NCI-H2081 treated with DMSO at 0.1 percent for 48 hours (cell line): ENCODE measurements around the gene SERPINA5.

Source experiments
- DNase-seq: peaks from one replicate; lab custom pipeline; 2025; lab: John Stamatoyannopoulos, UW

Gene SERPINA5

DNA sequence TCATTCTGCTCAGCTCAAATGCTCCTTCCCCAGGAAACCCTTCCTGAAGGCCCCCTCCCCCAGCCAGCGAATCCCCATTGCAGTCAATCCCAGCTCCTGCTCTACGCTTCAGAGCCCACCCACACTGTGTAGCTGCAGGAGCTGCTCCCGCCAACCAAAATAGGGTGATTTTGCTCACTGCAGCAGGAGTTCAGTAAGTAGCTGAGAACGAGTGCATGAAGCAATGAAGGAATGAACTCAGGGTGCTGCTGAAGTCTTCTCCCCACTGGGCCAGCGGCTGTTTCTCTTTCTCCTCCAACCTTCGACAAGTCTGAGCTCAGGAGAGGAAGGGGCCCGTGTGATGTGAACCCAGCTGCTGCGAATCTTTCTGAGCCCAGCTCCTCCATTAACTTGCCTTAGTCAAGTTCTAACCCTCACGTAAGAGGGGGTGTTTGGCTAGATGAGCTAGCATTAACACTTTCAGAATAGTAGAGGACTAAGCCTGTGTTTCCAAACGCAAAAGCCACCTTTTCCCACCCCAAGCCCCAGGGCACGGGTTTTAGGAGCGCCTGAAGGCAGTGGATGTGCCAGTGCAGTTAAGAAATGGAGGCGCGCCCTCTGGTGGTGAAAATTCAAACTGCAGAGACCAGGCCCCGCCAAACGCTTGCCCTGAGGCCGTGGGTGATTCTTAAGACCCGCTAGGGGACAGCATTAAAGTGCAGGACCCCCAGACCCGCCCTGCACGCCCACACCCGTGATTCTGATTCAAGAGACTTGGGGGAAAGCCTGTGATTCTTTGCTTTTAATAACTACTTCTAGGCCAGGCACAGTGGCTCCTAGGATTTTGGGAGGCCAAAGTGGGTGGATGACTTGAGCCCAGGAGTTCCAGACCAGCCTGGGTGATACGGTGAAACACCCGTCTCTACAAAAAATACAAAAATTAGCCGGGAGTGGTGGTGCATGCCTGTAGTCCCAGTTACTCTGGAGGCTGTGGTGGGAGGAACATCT is 31.9 kb upstream of the SERPINA5 start:
- no peak for DNase-seq

DNA sequence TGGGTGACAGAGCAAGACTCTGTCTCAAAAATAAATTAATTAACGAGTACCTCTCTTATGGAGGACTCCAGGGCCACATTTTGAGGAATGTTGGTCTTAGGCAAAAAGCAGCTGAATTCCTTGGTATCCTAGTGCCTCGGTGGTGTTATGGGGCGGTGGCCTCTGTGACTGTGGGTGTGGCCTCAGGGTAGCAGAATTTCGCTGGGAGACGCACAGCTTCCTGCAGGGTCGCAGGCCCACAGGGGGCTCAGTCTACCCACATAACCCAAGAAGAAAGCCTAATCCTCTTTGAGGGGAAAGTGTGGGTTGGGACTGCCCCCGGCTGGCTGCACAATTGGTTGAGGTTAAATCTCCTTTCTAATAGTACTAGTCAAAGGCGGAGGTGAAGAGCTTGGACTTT is 31.2 kb upstream of the SERPINA5 start:
- no peak for DNase-seq

DNA sequence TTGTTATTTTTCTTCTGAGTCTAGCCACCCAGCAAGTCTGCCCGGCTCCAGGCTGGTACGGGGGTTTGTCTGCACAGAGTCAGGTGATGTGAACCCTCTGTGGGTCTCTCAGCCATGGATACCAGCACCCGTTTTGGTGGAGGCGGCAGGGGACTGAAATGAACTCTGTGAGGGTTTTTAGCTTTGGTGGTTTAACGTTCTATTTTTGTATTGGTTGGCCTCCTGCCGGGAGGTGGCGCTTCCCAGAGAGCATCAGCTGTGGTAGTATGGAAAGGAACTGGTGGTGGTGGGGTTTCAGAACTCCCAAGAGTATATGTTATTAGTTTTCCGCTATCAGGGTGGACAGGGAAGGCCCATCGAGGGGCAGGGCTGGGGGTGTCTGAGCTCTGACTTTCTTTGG is 25.2 kb upstream of the SERPINA5 start:
- DNase-seq: no peak

DNA sequence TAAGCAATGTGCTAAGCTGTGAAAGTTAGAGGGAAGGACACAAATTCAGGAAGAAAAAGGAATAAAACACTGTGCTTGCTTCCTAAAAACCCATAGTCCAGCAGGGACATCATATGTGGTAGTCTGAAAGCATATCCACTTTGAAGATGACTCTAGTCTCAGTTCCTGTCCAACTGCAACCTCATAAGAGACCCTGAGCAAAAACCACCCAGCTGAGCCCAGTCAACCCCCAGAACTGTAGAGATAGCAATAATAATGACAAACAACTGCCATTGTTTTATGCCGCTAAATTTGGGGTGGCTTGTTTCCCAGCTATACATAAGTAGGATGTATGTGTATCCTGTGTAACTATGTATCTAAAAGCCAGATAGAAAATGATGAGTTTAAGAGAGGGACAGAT is 23.9 kb upstream of the SERPINA5 start:
- DNase-seq: no peak

DNA sequence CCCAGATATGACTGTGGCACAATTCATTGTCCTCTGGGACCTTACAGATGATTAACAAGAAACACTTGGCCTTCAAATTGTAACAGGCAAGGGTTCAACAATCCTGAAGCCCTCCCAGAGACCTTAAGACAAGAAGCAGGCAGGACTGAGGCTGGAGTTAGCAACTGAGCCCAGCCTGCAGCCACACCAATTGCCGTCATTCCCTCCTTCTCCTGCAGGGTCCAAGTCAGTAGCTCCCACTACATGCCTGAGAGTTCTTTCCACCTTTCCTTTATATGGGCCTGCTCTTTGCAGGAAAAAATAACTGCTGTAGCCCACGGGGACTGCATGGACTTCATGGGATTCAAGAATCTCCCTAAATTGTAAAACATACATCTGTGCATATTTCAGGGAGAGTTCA is 22.4 kb upstream of the SERPINA5 start:
- no peak for DNase-seq

DNA sequence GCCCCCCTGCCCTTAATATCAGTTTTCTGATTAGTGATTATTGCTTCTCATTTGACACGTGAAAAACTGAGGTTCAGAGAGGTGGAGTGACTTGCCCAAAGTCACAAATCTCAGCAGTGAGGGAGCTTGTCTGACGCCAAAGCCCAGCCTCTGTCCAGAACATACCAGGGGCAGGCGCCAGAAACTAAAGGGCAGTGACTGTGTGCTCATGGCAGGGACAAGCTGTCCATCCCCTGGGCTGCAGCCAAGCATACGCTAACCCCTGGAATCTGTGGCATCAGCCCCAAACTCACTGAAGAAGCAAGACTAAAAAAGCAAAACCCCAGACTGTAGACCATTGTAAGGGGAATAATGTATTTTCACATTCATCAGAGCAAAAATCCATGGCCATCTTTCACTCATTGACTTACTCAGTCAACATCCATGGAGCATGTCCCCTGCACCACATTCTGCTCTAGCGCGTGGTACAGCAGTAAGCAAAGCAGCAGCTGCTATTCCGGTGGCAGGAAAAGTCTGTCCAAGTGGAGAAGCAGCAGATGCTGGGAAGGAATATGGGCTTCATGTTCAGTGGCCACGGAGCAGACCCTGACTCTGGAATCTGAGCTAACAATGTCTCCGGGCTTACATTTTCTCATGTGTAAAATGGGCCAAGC is 21.5 kb upstream of the SERPINA5 start:
- no peak for DNase-seq

DNA sequence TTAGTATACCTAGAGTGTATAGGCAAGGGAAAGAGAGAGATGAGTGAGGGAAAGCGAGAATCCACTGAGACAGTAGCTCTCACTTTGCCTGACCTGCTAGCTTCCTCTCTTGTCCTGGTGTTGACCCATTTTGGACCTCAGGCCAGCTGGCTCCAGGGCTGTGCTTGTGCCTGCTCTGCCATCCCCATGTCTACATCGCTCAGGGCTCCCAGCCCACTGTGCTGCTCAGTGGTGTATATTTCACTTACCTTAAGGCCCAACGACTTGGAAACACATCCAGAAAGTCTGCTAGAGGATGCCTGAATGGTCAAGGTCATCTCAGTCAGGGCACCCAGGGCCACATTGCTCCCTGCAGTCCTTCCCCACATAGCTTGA is 20.9 kb upstream of the SERPINA5 start:
- DNase-seq: no peak

DNA sequence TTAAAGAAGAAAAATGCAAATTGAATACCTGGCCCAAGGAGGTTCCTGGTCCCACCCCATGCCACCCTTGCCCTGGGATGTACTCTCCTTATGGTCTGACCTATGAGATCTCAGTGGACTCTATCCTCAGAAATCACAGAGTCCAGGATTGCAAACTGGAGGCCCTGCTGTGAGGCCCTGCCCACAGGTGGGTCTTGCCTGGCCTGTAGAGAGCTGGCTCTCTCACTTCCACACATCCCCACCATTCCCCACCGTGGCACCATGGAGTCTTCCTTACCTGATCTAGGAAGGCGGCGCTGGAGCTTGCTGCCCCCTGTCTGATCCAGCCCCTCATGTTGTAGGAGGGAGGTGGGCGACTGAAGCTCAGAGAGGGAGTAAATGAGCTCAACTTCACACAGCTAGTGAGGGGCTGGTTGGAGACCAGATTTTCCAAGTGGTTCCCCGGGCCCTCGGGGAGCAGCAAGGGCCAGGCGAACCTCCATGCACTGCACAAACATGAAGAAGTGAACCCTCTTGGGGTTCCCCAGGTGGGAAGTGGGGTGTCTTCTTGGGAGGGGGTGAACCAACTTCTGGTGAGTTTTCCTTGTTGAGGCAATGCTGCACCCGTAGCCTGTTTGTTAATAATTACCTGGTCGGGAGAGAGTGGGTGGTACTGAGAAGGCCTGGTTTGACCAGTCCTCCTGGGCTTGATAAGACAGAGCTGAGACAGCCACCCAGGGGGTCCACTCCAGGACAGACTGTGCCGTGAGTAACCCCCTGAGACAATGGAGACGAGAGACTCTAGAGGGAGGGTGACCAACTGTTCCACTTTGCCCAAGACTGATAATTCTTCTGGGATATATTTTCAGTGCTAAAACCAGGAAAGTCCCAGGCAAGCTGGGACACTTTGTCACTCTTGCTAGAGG is 20.2 kb upstream of the SERPINA5 start, which contains the start of gene SERPINA4:
SERPINA4 (plus strand) TSS at position 692 of the 905 bp plus-strand sequence. CDS start 2,041 bp downstream, outside the sequence.
- no peak for DNase-seq

DNA sequence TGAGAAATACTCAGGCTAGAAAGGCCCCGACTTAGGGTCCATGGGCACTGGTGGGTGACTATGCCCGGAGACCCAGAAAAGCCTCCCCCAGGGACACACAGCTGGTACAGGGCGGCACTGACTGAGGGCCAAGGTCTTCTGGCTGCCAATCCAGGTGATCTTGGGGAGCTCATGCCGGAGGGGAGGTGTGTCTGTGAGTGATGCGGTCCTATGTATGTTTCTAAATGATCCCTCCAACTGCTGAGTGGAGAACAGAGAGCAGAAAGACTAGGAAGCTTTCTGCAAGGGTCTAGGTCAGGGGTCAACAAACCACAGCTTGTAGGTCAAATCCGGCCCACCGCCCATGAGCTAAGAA is 19.6 kb upstream of the SERPINA5 start:
- DNase-seq: no peak

DNA sequence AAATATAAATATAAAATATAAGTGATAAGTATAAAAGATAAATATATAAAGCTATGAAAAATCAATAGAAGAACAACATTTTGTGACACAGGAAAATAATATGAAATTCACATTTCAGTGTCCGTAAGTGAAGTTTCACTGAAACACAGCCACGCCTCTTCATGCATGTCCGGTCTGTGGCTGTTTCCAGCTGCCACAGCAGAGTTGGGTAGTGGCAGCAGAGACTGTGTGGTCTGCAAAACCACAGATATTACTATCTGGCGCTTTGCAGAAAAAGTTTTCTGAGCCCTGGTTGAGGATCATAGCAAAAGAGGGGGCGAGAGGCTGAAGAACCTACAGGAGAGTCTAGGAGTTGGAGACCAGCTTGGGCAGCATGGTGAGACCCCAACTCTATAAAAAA is 19.2 kb upstream of the SERPINA5 start:
- DNase-seq: no peak

DNA sequence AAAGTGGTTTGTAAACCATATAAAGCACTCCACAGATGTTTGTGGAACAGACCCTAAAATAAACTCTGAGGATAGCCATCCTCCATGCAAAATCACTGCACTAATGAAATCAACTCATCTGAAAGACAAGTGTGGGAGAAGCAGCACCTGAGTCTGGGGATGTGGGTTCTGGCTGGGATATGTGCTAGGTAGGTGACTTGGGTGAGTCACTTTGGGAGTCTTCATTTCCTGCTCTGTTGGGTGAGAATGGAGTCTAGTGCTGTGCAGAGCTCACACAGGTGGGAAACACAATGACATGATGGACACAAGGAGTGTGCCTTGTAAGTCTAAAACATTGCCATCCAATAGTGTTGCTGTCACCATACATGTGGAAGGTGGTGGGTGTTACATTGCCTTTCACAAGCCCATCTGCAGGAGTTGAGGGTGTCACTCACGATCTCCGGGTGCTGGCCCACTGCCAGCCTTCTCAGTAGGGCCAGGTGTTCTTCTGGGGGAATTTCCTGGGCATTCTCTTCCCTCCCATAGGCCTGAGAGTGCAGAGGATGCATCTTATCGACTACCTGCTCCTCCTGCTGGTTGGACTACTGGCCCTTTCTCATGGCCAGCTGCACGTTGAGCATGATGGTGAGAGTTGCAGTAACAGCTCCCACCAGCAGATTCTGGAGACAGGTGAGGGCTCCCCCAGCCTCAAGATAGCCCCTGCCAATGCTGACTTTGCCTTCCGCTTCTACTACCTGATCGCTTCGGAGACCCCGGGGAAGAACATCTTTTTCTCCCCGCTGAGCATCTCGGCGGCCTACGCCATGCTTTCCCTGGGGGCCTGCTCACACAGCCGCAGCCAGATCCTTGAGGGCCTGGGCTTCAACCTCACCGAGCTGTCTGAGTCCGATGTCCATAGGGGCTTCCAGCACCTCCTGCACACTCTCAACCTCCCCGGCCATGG is 18.0 kb upstream of the SERPINA5 start:
- DNase-seq: no peak

DNA sequence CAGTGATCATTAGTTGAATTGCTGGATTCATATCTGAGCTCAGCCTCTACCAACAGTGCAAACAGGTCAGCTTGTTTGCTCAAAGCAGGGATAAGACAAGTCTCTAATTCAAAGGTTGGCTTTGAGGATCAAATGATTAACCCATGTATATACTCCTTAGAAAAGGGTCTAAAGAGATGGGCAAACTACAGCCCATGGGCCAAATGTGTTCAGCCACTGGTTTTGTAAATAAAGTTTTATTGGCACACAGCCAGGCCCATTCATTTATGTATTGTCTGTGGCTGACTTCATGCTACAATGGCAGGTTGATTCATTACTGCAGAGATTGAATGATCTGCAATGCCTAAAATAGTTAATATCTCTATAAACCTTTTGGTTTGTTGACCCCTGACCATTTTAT is 16.8 kb upstream of the SERPINA5 start:
- DNase-seq: no peak

DNA sequence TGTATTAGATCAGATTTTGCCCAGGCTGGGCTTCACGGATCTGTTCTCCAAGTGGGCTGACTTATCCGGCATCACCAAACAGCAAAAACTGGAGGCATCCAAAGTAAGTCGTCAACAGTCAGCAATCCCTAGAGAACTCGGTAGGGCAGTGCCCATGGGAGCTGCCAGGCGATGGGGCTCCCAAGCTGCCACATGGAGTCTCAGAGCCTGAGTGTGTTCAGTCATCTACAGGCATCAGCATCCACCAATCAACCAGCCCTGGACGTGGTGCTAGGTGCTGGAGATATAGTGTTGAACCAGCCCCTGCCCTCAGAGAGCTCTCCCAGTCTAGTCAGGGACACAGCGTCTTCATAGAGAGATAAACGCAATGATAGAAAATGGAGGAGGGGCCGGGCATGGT is 13.0 kb upstream of the SERPINA5 start:
- no peak for DNase-seq

DNA sequence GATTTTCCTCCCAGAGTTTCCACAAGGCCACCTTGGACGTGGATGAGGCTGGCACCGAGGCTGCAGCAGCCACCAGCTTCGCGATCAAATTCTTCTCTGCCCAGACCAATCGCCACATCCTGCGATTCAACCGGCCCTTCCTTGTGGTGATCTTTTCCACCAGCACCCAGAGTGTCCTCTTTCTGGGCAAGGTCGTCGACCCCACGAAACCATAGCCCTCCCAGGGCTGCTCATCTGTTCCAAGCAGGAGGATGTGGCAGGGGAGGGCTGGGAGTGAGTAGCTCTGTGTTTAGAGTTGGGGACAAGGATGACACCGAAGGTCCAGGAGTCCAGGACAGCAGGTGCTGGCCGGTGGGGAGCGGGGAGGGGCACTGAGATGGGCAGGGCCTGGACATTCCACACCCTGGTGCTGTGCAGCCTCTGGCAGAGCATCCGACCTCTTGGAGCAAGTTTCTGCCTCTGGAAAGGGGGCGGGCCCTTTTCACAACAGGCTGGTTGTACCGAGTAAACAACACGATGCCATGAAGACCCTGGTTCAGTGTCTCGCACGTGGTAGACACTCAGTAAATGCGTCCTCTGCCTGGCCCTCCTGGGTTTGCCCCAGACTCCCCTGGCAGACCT is 11.7 kb upstream of the SERPINA5 start:
- no peak for DNase-seq

DNA sequence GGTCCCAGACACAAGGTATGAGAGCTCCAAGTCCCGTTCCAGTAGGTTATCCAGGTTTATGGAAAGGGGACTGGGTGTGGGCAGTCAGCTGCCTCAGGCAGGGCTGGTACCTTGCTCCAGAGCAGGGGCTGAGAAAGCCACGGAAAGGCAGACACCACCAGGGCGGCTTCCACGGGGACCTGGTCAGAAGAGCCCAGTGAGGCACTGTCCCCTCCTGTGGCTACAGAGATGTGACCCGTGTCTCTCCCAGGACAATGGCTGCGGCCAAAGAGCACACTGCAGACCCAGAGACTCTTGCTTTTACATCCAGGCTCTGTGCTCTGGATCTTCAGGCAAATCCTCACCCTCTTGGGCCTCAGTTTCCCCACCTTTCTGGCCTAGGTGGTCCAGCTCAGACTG is 11.2 kb upstream of the SERPINA5 start:
- no peak for DNase-seq

DNA sequence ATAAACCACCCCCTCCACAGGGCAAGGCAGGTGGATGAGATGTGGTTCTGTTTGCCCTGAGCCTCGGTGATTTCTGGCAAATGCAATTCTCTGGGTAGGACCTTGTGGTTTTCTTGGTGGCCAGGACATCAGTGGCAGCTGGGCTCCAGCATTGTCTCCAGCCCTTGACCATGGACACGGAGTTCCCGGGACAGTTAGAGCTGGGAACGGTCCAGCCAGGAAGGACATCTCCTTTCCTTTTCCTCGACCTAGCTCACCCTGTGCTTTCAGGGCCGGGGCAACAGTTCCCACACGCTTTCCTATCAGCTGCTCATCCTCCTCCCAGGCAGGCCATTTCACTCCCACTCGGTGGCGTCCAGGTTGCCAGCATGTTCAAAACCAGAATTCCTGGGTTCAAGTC is 10.8 kb upstream of the SERPINA5 start:
- DNase-seq: no peak

DNA sequence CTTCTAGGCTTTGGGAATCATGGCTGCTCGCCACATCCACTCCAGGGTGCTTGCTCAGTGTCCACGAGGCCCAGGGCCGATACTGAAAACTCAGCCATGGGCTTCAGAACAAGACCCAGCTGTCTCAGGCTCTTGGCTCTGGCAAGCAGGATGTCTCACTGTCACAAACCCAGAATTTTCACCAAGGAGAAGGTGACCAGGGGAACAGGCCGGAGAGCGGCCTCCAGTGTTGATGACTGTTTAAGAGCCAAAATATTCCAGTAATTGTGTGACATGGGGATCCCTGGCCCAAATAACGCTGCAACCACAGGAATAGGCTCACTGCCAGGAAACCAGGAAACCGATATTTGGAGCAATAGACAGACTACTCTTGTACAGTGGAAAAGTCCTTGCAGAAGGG is 9.8 kb upstream of the SERPINA5 start:
- DNase-seq: no peak

DNA sequence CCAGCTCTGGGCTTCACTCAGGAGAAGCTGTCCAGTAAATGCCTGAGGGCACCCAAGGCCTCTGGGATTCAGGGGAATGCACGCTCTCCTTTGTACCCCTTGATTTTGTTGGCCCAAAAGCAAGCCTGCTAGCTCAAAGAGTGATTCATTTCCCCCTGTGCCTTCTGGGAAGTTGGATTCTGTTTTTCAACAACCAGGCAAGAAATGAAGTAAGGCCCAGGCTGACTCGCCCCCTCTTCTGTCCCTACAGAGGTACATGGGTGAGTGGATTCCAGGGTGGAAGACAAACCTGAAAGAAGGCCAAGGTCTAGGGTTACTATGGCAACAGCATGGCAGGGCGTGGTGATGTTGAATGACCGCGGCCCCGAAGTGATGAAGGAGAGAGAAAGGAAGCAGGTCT is 9.3 kb upstream of the SERPINA5 start:
- no peak for DNase-seq

DNA sequence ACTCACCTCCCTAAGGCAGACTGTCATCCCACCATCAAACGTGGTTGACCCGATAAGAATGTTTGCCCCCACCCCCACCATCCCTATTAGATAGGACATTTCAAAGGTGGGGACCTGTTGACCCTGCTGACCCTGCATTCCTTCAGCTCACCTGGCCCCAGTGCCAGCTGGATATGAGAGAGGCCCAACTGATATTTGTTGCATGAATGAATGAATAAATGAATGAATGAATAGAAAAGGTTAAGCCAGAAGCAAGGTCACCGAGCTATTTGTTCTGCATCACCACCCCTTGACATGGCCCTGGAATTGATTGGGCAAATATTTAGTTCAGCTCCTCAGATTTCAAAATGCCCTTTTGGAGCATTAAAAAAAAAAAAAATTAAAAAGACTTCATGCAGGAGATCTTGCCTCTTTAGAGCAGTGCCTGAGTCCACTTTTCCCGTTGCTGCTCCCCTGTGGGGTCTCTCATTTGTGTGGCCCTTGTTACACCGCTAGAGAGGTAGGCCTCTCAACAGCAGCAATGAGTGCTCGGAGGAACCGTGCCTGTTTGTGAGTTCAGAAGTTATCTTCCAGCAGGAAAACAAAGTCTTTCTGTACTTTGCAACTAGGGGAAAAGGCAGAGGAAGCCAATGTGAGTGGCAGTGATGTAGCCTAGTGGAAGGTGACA is 8.5 kb upstream of the SERPINA5 start:
- DNase-seq: no peak
